Progenitor cell of endocrine pancreas (in vitro differentiated cells): ENCODE measurements around the gene TUSC7. TPM values are rescaled to one million over a fixed set of nuclear protein-coding genes. Genes with fewer than 3 reads are reported as not detected.

Experiments used
- DNase-seq: peaks from one replicate; pipeline ENCODE4 v3.0.0; 2021; ENCODE audit warnings: low spot score; ENCODE audit not compliant: unreplicated experiment
- H3K27ac Mint-ChIP-seq: 2 replicates; pipeline ENCODE4 v1.8.0; 2021; ENCODE audit warnings: mild to moderate bottlenecking, moderate library complexity, mixed read lengths
- H3K27me3 Mint-ChIP-seq: 2 replicates; pipeline ENCODE4 v1.8.0; 2021; ENCODE audit warnings: mixed read lengths
- H3K36me3 Mint-ChIP-seq: 2 replicates; pipeline ENCODE4 v1.8.0; 2022; ENCODE audit warnings: mixed read lengths; ENCODE audit not compliant: insufficient read depth
- H3K4me1 Mint-ChIP-seq: 2 replicates; pipeline ENCODE4 v1.8.0; 2021; ENCODE audit warnings: low read depth, mixed read lengths
- H3K4me3 Mint-ChIP-seq: 2 replicates; pipeline ENCODE4 v1.8.0; 2021; ENCODE audit warnings: low read depth, mild to moderate bottlenecking, moderate library complexity, mixed read lengths
- H3K9me3 Mint-ChIP-seq: 2 replicates; pipeline ENCODE4 v1.8.0; 2021; ENCODE audit warnings: low read depth, mixed read lengths
- CTCF ChIP-seq: fragments of 200-600 bp; sonication (generic); IDR thresholded peaks from one replicate; pipeline ENCODE4 v1.5.0; 2021; ENCODE audit warnings: antibody characterized with exemption, mild to moderate bottlenecking; ENCODE audit not compliant: unreplicated experiment
- total RNA-seq: library from RNA; stranded (reverse); gene quantifications from 2 replicates; pipeline ENCODE4 v1.2.1, GENCODE V29; 2021

Gene TUSC7
- total RNA-seq, 1 donor from 2014 or later: not detected

- no peak overlapping the region for H3K27ac Mint-ChIP-seq
- no peaks in the 10 kb centered on the region for H3K36me3 Mint-ChIP-seq
- no peak overlapping the region for H3K4me3 Mint-ChIP-seq
- H3K27me3 Mint-ChIP-seq: no peaks in the 10 kb centered on the region
- H3K9me3 Mint-ChIP-seq: no peaks in the 10 kb centered on the region
- H3K4me1 Mint-ChIP-seq: no peaks in the 10 kb centered on the region
- DNase-seq: no peak
- no peak for TF ChIP-seq CTCF
Observed at GRCh38 chr3:116669576-116669975, 40.0 kb upstream of the TUSC7 start.

- Mint-ChIP-seq H3K27ac (no peak overlapping the region), H3K36me3 (no peaks in the 10 kb centered on the region), H3K4me1 (no peaks in the 10 kb centered on the region), H3K9me3 (no peaks in the 10 kb centered on the region), H3K27me3 (no peaks in the 10 kb centered on the region), H3K4me3 (no peak overlapping the region)
- TF ChIP-seq CTCF: no peak
- DNase-seq: no peak
Observed at GRCh38 chr3:116671151-116671550, 38.4 kb upstream of the TUSC7 start.

- H3K27ac Mint-ChIP-seq: no peak overlapping the region
- H3K27me3 Mint-ChIP-seq: no peaks in the 10 kb centered on the region
- no peaks in the 10 kb centered on the region for H3K36me3 Mint-ChIP-seq
- no peak overlapping the region for H3K4me3 Mint-ChIP-seq
- DNase-seq: no peak
- TF ChIP-seq CTCF: no peak
- H3K9me3 Mint-ChIP-seq: no peaks in the 10 kb centered on the region
- H3K4me1 Mint-ChIP-seq: no peaks in the 10 kb centered on the region
Observed at GRCh38 chr3:116678853-116679252, 30.7 kb upstream of the TUSC7 start.

- no peak for TF ChIP-seq CTCF
- H3K4me3 Mint-ChIP-seq: no peak overlapping the region
- no peak for DNase-seq
- H3K9me3 Mint-ChIP-seq: no peaks in the 10 kb centered on the region
- H3K36me3 Mint-ChIP-seq: no peaks in the 10 kb centered on the region
- H3K27ac Mint-ChIP-seq: no peak overlapping the region
- no peaks in the 10 kb centered on the region for H3K4me1 Mint-ChIP-seq
- no peaks in the 10 kb centered on the region for H3K27me3 Mint-ChIP-seq
Observed at GRCh38 chr3:116691041-116691440, 18.5 kb upstream of the TUSC7 start.

- no peaks in the 10 kb centered on the region for H3K9me3 Mint-ChIP-seq
- H3K27me3 Mint-ChIP-seq: peaks cover 2% of the 10 kb centered on the region
- no peak overlapping the region for H3K4me3 Mint-ChIP-seq
- peaks cover 3% of the 10 kb centered on the region for H3K4me1 Mint-ChIP-seq
- H3K36me3 Mint-ChIP-seq: no peaks in the 10 kb centered on the region
- no peak for DNase-seq
- H3K27ac Mint-ChIP-seq: no peak overlapping the region
- TF ChIP-seq CTCF: no peak
Observed at GRCh38 chr3:116701070-116701469, 8.5 kb upstream of the TUSC7 start.
